SK-N-SH (cell line): ENCODE results near the gene CP. TPM values are rescaled to one million over a fixed set of nuclear protein-coding genes. Genes with fewer than 3 reads are reported as not detected.

ENCODE experiments used
- CTCF ChIA-PET: fragments of 300-600, 350-600 bp; formaldehyde crosslinking; extraction: SDS; loops from one replicate; lab custom pipeline; 2021; lab: Yijun Ruan, JAX
- POLR2A ChIA-PET: fragments of 350-600 bp; sonication (Branson Sonifier 250); formaldehyde crosslinking; extraction: SDS; loops from one replicate; lab custom pipeline; 2020; ENCODE audit warnings: antibody characterized with exemption, inconsistent platforms; lab: Yijun Ruan, JAX
- DNase-seq: peaks from one replicate; pipeline ENCODE4 v3.0.0; 2012
- H2AFZ ChIP-seq: fragments of 200-600 bp; sonication (generic); 2 replicates; pipeline ENCODE4 v1.8.1; 2016; ENCODE audit warnings: antibody characterized with exemption, mild to moderate bottlenecking, low read depth
- H3F3A ChIP-seq: fragments of 200-600 bp; sonication (generic); replicated peaks from 2 replicates; pipeline ENCODE3; 2016; ENCODE audit warnings: antibody characterized with exemption, mild to moderate bottlenecking; ENCODE audit not compliant: insufficient read depth
- H3K27ac ChIP-seq, 2 experiments: fragments of 200-500 bp in 1 of 2; fragments of 200-600 bp in 1 of 2; sonication (Bioruptor generic) in 1 of 2; sonication (generic), shearing (Covaris generic) in 1 of 2; 2 replicates each; pipeline versions ENCODE4 v1.5.1 to v1.6.1; 2014 to 2016; ENCODE audit warnings: low read depth in 2 of 2, inconsistent platforms in 1 of 2, low read length in 1 of 2, mild to moderate bottlenecking in 1 of 2, mixed read lengths in 1 of 2
- H3K27me3 ChIP-seq: fragments of 200-600 bp; sonication (generic), shearing (Covaris generic); 2 replicates; pipeline ENCODE4 v1.6.1; 2016; ENCODE audit warnings: mixed run types; ENCODE audit not compliant: insufficient read depth
- H3K36me3 ChIP-seq, 2 experiments: fragments of 200-500 bp in 1 of 2; fragments of 200-600 bp in 1 of 2; sonication (Bioruptor generic) in 1 of 2; sonication (generic) in 1 of 2; replicated peaks in 1 of 2; 2 replicates each; pipeline versions ENCODE3 to v1.5.1; 2014 to 2016; ENCODE audit warnings: low read length in 1 of 2, mild to moderate bottlenecking in 1 of 2; ENCODE audit not compliant: insufficient read depth in 2 of 2, control insufficient read depth in 1 of 2
- H3K4me1 ChIP-seq, 2 experiments: fragments of 200-500 bp in 1 of 2; fragments of 200-600 bp in 1 of 2; sonication (Bioruptor generic) in 1 of 2; sonication (generic), shearing (Covaris generic) in 1 of 2; 2 replicates each; pipeline versions ENCODE4 v1.5.1 to v1.6.1; 2014 to 2016; ENCODE audit warnings: low read depth in 1 of 2, low read length in 1 of 2, mixed run types in 1 of 2; ENCODE audit not compliant: insufficient read depth in 2 of 2, control insufficient read depth in 1 of 2
- H3K4me2 ChIP-seq: fragments of 200-600 bp; sonication (generic), shearing (Covaris generic); 2 replicates; pipeline ENCODE4 v1.6.1; 2017; ENCODE audit warnings: mixed run types
- H3K4me3 ChIP-seq, 2 experiments: fragments of 200-500 bp in 1 of 2; fragments of 200-600 bp in 1 of 2; sonication (Bioruptor generic) in 1 of 2; sonication (generic), shearing (Covaris generic) in 1 of 2; 2 replicates each; pipeline versions ENCODE4 v1.5.1 to v1.8.1; 2014 to 2016; ENCODE audit warnings: low read depth in 2 of 2, inconsistent platforms in 1 of 2, low read length in 1 of 2, mild to moderate bottlenecking in 1 of 2, mixed read lengths in 1 of 2, moderate library complexity in 1 of 2
- H3K79me2 ChIP-seq: fragments of 200-600 bp; sonication (generic); 2 replicates; pipeline ENCODE4 v1.8.1; 2017; ENCODE audit warnings: mild to moderate bottlenecking; ENCODE audit not compliant: insufficient read depth
- H3K9ac ChIP-seq: fragments of 200-600 bp; sonication (generic); 2 replicates; pipeline ENCODE4 v1.6.1; 2017; ENCODE audit warnings: mixed run types
- H3K9me2 ChIP-seq: fragments of 200-600 bp; sonication (generic); 2 replicates; pipeline ENCODE4 v1.6.1; 2017; ENCODE audit warnings: mixed run types
- H3K9me3 ChIP-seq: fragments of 200-600 bp; sonication (generic); 2 replicates; pipeline ENCODE4 v1.6.1; 2017; ENCODE audit warnings: mixed run types, mild to moderate bottlenecking, moderate library complexity
- H4K20me1 ChIP-seq: fragments of 200-600 bp; sonication (generic); 2 replicates; pipeline ENCODE4 v1.6.1; 2017; ENCODE audit warnings: mild to moderate bottlenecking, mixed run types; ENCODE audit not compliant: insufficient read depth
- CHD2 ChIP-seq: fragments of 150-350 bp; IDR thresholded peaks from 2 replicates; pipeline ENCODE4 v1.6.1; 2018; ENCODE audit warnings: low read length; ENCODE audit not compliant: partially characterized antibody
- ELF1 ChIP-seq: IDR thresholded peaks from 2 replicates; pipeline ENCODE4 v1.4.0; 2012
- FOSL2 ChIP-seq: IDR thresholded peaks from 2 replicates; pipeline ENCODE4 v1.4.0; 2012; ENCODE audit warnings: low read depth, mild to moderate bottlenecking, moderate library complexity, borderline replicate concordance
- GABPA ChIP-seq: IDR thresholded peaks from 2 replicates; pipeline ENCODE4 v1.4.0; 2012; ENCODE audit warnings: low read depth, mild to moderate bottlenecking
- NFIC ChIP-seq: IDR thresholded peaks from 2 replicates; pipeline ENCODE4 v1.4.0; 2012; ENCODE audit warnings: borderline replicate concordance
- POLR2AphosphoS5 ChIP-seq: IDR thresholded peaks from 2 replicates; pipeline ENCODE4 v1.6.1; 2012; ENCODE audit warnings: low read depth, low read length
- RCOR1 ChIP-seq: fragments of 150-350 bp; IDR thresholded peaks from 2 replicates; pipeline ENCODE4 v1.6.1; 2017; ENCODE audit warnings: antibody characterized with exemption, low read length
- SIN3A ChIP-seq: IDR thresholded peaks from 2 replicates; pipeline ENCODE4 v1.6.1; 2012; ENCODE audit warnings: low read depth, mild to moderate bottlenecking, low read length, moderate library complexity, borderline replicate concordance
- SMC3 ChIP-seq: IDR thresholded peaks from 2 replicates; pipeline ENCODE4 v1.6.1; 2012; ENCODE audit warnings: low read depth, low read length, improper control_type of control experiment
- TAF1 ChIP-seq: IDR thresholded peaks from 2 replicates; pipeline ENCODE4 v1.6.1; 2012; ENCODE audit warnings: low read depth, mild to moderate bottlenecking, low read length, moderate library complexity, borderline replicate concordance
- TEAD4 ChIP-seq: IDR thresholded peaks from 2 replicates; pipeline ENCODE4 v1.4.0; 2012; ENCODE audit warnings: mild to moderate bottlenecking, borderline replicate concordance; ENCODE audit not compliant: insufficient read depth
- YY1 ChIP-seq: IDR thresholded peaks from 2 replicates; pipeline ENCODE4 v1.4.0; 2012; ENCODE audit warnings: low read depth, mild to moderate bottlenecking
- WGBS: methylation state at CpG from one replicate; pipeline ENCODE4 v1.1.6; 2017; ENCODE audit warnings: low lambda C conversion rate; 5-methylcytosine and 5-hydroxymethylcytosine counted together
- polyA plus RNA-seq, 3 experiments: library from polyadenylated mRNA; depleted of rRNA; stranded (reverse); fragments of >200 nt; gene quantifications; 2 replicates each; pipeline ENCODE4 v1.2.3, GENCODE V29; 2012
- TF ChIP-seq, protein P1 (sequence below): IDR thresholded peaks from 2 replicates; pipeline ENCODE4 v1.6.1; 2012; ENCODE audit warnings: mild to moderate bottlenecking, low read depth, low read length, moderate library complexity
- TF ChIP-seq, protein P2 (sequence below): IDR thresholded peaks from 2 replicates; pipeline ENCODE4; 2012
- TF ChIP-seq, protein P3 (sequence below): fragments of 150-350 bp; IDR thresholded peaks from 2 replicates; pipeline ENCODE4 v1.6.1; 2017; ENCODE audit warnings: antibody characterized with exemption, low read length, low read depth, borderline replicate concordance
- TF ChIP-seq, protein P4 (sequence below): IDR thresholded peaks from 2 replicates; pipeline ENCODE4 v1.4.0; 2012; ENCODE audit warnings: low read depth
- TF ChIP-seq, protein P5 (sequence below): fragments of 200-600 bp; sonication (generic); IDR thresholded peaks from 2 replicates; pipeline ENCODE4 v1.6.1; 2017; ENCODE audit warnings: antibody characterized with exemption, mild to moderate bottlenecking, moderate library complexity

The CP gene
- polyA plus RNA-seq, 1 of the 3 experiments (the other 2 are of a cell fraction) = not detected

DNA sequence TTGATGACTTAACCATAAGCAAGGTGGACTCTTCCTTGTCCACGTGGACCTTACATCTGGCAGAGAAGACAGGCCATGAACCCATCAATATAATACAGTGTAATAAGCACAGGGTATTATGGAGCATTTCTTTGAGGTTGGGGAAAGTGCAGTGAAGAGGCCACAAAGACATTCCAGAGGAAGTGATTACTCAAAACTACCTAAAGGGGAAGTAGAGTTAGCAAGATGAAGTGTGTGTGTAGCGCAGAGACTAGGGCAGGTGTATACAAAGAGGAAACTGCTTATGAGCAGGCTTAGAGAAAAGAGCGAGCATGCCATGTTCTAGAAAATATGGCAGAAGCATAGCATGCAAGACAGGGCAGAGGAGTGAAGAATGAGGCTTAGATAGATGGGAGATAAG, 17.9 kb downstream of the CP start (continued):
- TF ChIP-seq, protein P1, sequence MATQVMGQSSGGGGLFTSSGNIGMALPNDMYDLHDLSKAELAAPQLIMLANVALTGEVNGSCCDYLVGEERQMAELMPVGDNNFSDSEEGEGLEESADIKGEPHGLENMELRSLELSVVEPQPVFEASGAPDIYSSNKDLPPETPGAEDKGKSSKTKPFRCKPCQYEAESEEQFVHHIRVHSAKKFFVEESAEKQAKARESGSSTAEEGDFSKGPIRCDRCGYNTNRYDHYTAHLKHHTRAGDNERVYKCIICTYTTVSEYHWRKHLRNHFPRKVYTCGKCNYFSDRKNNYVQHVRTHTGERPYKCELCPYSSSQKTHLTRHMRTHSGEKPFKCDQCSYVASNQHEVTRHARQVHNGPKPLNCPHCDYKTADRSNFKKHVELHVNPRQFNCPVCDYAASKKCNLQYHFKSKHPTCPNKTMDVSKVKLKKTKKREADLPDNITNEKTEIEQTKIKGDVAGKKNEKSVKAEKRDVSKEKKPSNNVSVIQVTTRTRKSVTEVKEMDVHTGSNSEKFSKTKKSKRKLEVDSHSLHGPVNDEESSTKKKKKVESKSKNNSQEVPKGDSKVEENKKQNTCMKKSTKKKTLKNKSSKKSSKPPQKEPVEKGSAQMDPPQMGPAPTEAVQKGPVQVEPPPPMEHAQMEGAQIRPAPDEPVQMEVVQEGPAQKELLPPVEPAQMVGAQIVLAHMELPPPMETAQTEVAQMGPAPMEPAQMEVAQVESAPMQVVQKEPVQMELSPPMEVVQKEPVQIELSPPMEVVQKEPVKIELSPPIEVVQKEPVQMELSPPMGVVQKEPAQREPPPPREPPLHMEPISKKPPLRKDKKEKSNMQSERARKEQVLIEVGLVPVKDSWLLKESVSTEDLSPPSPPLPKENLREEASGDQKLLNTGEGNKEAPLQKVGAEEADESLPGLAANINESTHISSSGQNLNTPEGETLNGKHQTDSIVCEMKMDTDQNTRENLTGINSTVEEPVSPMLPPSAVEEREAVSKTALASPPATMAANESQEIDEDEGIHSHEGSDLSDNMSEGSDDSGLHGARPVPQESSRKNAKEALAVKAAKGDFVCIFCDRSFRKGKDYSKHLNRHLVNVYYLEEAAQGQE = no peak
- TF ChIP-seq RCOR1 = no peak
- no peak for TF ChIP-seq SIN3A
- no peak for TF ChIP-seq TAF1

DNA sequence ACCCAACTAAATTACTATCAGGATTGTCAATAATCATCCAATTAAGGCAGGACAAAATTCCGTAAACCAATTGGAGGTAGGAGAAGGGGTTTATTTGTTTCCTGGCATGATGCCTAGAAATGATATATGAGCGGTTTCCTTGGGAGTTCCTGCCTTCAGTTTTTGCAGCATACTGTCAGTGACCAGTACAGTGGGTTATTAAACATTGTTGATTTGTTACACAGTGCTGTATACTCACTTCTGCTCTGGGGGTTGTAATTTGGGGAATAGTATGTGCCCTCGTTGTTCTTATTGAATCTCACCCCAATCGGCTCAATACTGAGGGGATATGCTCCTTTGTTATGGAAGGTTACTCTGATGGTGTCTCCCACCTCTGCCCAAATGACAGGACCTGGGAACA, 22.2 kb downstream of the CP start:
- no peak overlapping the region for H3K4me3 ChIP-seq
- peaks cover 4% of the 10 kb centered on the region in 2 experiments; a peak in 2 of 4 replicates for H3K4me1 ChIP-seq
- H3K9me2 ChIP-seq = no peaks in the 10 kb centered on the region
- peak; percentile 20; the same call in 1 of the 2 replicates for TF ChIP-seq NFIC
- TF ChIP-seq, protein P2, sequence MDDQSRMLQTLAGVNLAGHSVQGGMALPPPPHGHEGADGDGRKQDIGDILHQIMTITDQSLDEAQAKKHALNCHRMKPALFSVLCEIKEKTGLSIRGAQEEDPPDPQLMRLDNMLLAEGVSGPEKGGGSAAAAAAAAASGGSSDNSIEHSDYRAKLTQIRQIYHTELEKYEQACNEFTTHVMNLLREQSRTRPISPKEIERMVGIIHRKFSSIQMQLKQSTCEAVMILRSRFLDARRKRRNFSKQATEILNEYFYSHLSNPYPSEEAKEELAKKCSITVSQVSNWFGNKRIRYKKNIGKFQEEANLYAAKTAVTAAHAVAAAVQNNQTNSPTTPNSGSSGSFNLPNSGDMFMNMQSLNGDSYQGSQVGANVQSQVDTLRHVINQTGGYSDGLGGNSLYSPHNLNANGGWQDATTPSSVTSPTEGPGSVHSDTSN = 0 out of 2 replicates have a peak, but pooled peaks have one; percentile 7
- TF ChIP-seq, protein P3, sequence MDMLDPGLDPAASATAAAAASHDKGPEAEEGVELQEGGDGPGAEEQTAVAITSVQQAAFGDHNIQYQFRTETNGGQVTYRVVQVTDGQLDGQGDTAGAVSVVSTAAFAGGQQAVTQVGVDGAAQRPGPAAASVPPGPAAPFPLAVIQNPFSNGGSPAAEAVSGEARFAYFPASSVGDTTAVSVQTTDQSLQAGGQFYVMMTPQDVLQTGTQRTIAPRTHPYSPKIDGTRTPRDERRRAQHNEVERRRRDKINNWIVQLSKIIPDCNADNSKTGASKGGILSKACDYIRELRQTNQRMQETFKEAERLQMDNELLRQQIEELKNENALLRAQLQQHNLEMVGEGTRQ = no peak
- no peaks in the 10 kb centered on the region for H3K79me2 ChIP-seq
- no peak for DNase-seq
- no peaks in the 10 kb centered on the region for H4K20me1 ChIP-seq
- H3K36me3 ChIP-seq = no peaks in the 10 kb centered on the region
- 82% methylated on average over 4 of the region's 4 CpGs for WGBS
- ChIA-PET POLR2A (no interaction called here), CTCF (interaction anchor here (1.0 kb wide), 1 partner anchor 20 kb away, joined by 3 read pairs; no protein-coding TSS in a partner anchor)
- H3K27me3 ChIP-seq = no peaks in the 10 kb centered on the region
- H3K27ac ChIP-seq = no peak overlapping the region
- H2AFZ ChIP-seq = no peak overlapping the region
- no peak overlapping the region for H3K9ac ChIP-seq
- H3F3A ChIP-seq = no peaks in the 10 kb centered on the region
- no peaks in the 10 kb centered on the region for H3K9me3 ChIP-seq
- no peak overlapping the region for H3K4me2 ChIP-seq

DNA sequence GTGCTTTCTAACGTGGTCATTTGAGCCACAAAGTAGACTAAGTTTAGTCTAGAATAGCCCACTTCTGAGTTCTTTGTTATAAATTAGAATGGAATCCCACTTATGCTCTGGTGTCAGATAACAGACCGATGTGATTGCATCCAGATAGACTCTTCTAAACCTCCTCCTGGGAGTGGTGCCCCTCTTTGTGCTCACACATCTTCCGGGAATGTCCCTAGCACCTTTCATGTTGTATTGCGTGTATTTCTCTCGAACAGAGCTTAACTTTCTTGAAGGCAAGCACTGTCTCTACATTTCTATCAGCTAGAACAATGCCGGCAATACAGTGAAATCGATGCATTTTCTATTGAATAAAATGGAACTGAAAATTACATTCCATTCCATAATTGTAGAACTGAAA, 23.0 kb downstream of the CP start:
- Histone ChIP-seq H3K79me2 (no peaks in the 10 kb centered on the region), H3F3A (no peaks in the 10 kb centered on the region), H3K4me2 (no peak overlapping the region), H3K4me1 (peaks cover 4% of the 10 kb centered on the region in 2 experiments; a peak in 2 of 4 replicates), H4K20me1 (no peaks in the 10 kb centered on the region), H3K27me3 (no peaks in the 10 kb centered on the region), H3K27ac (no peak overlapping the region), H3K9me3 (no peaks in the 10 kb centered on the region), H3K36me3 (no peaks in the 10 kb centered on the region), H2AFZ (peak overlapping the region; percentile 59; the same call in 1 of the 2 replicates), H3K9ac (no peak overlapping the region), H3K4me3 (no peak overlapping the region), H3K9me2 (no peaks in the 10 kb centered on the region)
- CTCF ChIA-PET = no interaction called here
- 73% methylated on average over 7 of the region's 7 CpGs for WGBS
- POLR2A ChIA-PET = no interaction called here
- no peak for DNase-seq
- no peak for TF ChIP-seq SMC3
- no peak for TF ChIP-seq ELF1
- no peak for TF ChIP-seq CHD2
- no peak for TF ChIP-seq FOSL2
- no peak for TF ChIP-seq TEAD4
- no peak for TF ChIP-seq NFIC
- TF ChIP-seq, protein P4, sequence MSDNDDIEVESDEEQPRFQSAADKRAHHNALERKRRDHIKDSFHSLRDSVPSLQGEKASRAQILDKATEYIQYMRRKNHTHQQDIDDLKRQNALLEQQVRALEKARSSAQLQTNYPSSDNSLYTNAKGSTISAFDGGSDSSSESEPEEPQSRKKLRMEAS = no peak
- TF ChIP-seq YY1 = no peak
- TF ChIP-seq, protein P5, sequence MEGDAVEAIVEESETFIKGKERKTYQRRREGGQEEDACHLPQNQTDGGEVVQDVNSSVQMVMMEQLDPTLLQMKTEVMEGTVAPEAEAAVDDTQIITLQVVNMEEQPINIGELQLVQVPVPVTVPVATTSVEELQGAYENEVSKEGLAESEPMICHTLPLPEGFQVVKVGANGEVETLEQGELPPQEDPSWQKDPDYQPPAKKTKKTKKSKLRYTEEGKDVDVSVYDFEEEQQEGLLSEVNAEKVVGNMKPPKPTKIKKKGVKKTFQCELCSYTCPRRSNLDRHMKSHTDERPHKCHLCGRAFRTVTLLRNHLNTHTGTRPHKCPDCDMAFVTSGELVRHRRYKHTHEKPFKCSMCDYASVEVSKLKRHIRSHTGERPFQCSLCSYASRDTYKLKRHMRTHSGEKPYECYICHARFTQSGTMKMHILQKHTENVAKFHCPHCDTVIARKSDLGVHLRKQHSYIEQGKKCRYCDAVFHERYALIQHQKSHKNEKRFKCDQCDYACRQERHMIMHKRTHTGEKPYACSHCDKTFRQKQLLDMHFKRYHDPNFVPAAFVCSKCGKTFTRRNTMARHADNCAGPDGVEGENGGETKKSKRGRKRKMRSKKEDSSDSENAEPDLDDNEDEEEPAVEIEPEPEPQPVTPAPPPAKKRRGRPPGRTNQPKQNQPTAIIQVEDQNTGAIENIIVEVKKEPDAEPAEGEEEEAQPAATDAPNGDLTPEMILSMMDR = no peak
- no peak for TF ChIP-seq POLR2AphosphoS5
- no peak for TF ChIP-seq GABPA
